ENCODE measurements around the gene HCLS1.
"Not testable (repeated sequence)": the region's sequence is repeated elsewhere in the genome, so short reads cannot be mapped to it uniquely, and the experiment has no call there.

The HCLS1 gene

DNA sequence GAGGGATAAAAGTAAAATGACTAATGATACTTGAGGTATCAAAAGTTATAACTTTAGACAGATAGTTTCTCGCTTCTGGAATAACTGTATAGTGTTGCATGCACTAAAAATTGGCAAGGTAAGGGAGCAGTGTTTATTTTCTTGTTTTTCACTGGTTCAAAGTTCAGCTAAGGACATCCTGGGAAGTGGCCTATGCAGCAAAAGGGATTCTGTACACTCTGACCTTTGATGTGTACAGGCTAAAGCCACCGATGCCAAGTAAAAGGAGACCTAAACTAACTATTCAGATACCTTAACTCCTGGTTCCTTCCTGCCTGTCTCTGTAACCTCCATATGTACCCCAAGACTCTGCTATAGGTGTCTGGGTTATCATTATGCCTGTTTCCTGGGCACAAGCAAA, 65.9 kb downstream of the HCLS1 start:
- no peak for DNase-seq

GRCh38 chr3:121593806-121594205, 66.9 kb downstream of the HCLS1 start:
- not testable (repeated sequence) for DNase-seq

GRCh38 chr3:121592856-121593702, 67.6 kb downstream of the HCLS1 start, which contains the start of gene FBXO40:
Gene FBXO40, plus strand, starts transcription at chr3:121593379. Its CDS starts 27,197 bp downstream, at chr3:121620576.
- no peak for DNase-seq

GRCh38 chr3:121584418-121584817, 76.3 kb downstream of the HCLS1 start:
- DNase-seq, result no peak

GRCh38 chr3:121581691-121582090, 79.0 kb downstream of the HCLS1 start:
- DNase-seq, result no peak
